T-cell (primary cell): ENCODE measurements around the gene DMBT1. TPM values are rescaled to one million over a fixed set of nuclear protein-coding genes. Genes with fewer than 3 reads are reported as not detected.
A peak's percentile ranks its signal among the peaks of the same experiment; 100 is the strongest.

Source experiments
- ATAC-seq, 4 experiments: fragments of 200-7000 bp in 3 of 4; fragments of 150-1000 bp in 1 of 4; cut with Tn5 transposase; replicated peaks in 1 of 4; 1 replicate in 3 of 4; 2 replicates in 1 of 4; pipeline ENCODE4 v1.10.0; 2021; ENCODE audit warnings: moderate library complexity in 3 of 4, mild to moderate bottlenecking in 2 of 4, moderate number of reproducible peaks in 1 of 4
- CTCF ChIA-PET, 2 donors: fragments of 300-600 bp; sonication (Branson Sonifier 250); formaldehyde crosslinking; loops; one replicate each; lab custom pipeline; 2022; ENCODE audit warnings: antibody characterized with exemption in 2 of 2; lab: Charles Lee
- POLR2A ChIA-PET, 2 donors: fragments of 300-600 bp; sonication (Branson Sonifier 250); formaldehyde crosslinking; loops; one replicate each; lab custom pipeline; 2022; ENCODE audit warnings: antibody characterized with exemption in 2 of 2; lab: Charles Lee
- DNase-seq, 35 experiments: peaks; one replicate each; pipeline versions ENCODE4 v3.0.0 to v3.0.0-alpha.2; 2013 to 2023
- H3K27ac ChIP-seq: one replicate; pipeline ENCODE4 v1.5.1; 2013; ENCODE audit warnings: low read length
- H3K27me3 ChIP-seq, 2 experiments: replicated peaks in 1 of 2; 1 replicate in 1 of 2; 2 replicates in 1 of 2; pipeline versions ENCODE4 v1.6.1 to v1.7.0; 2013; ENCODE audit warnings: low read length in 1 of 2, mixed read lengths in 1 of 2; ENCODE audit not compliant: control insufficient read depth in 2 of 2, insufficient read depth in 2 of 2; ENCODE audit errors: extremely low read depth in 1 of 2
- H3K36me3 ChIP-seq, 2 donors: 1 replicate in 1 of 2; 2 replicates in 1 of 2; pipeline versions ENCODE4 v1.6.1 to v1.7.0; 2013; ENCODE audit warnings: low read length in 1 of 2; ENCODE audit not compliant: control insufficient read depth in 2 of 2, insufficient read depth in 1 of 2; ENCODE audit errors: extremely low read depth in 1 of 2
- H3K4me1 ChIP-seq, 2 experiments: 1 replicate in 1 of 2; 2 replicates in 1 of 2; pipeline versions ENCODE4 v1.6.1 to v1.7.0; 2013; ENCODE audit warnings: low read length in 2 of 2, mixed read lengths in 1 of 2; ENCODE audit not compliant: insufficient read depth in 2 of 2, control insufficient read depth in 1 of 2; ENCODE audit errors: extremely low read depth in 1 of 2
- H3K4me3 ChIP-seq, 2 donors: 1 replicate in 1 of 2; 2 replicates in 1 of 2; pipeline versions ENCODE4 v1.5.1 to v1.7.0; 2013; ENCODE audit warnings: mild to moderate bottlenecking in 2 of 2, low read length in 1 of 2, moderate library complexity in 1 of 2; ENCODE audit not compliant: control insufficient read depth in 1 of 2; ENCODE audit errors: extremely low read depth in 1 of 2
- H3K9me3 ChIP-seq: 2 replicates; pipeline ENCODE4 v1.7.0; 2013
- H3K27ac Mint-ChIP-seq, 2 donors: one replicate each; pipeline ENCODE4 v1.8.0; 2020 to 2021; ENCODE audit warnings: mild to moderate bottlenecking in 2 of 2, mixed read lengths in 2 of 2
- H3K27me3 Mint-ChIP-seq, 2 donors: one replicate each; pipeline ENCODE4 v1.8.0; 2021 to 2022; ENCODE audit warnings: mixed read lengths in 2 of 2
- H3K36me3 Mint-ChIP-seq: one replicate; pipeline ENCODE4 v1.8.0; 2021; ENCODE audit warnings: mixed read lengths
- H3K4me1 Mint-ChIP-seq, 3 donors: one replicate each; pipeline ENCODE4 v1.8.0; 2020 to 2022; ENCODE audit warnings: mixed read lengths in 3 of 3, mild to moderate bottlenecking in 1 of 3
- H3K4me3 Mint-ChIP-seq, 3 donors: one replicate each; pipeline ENCODE4 v1.8.0; 2020 to 2022; ENCODE audit warnings: mild to moderate bottlenecking in 3 of 3, mixed read lengths in 3 of 3, moderate library complexity in 3 of 3
- H3K9me3 Mint-ChIP-seq, 3 donors: one replicate each; pipeline ENCODE4 v1.8.0; 2020 to 2022; ENCODE audit warnings: mixed read lengths in 3 of 3
- WGBS: methylation state at CpG from one replicate; pipeline ENCODE4 v1.1.5; 2013; ENCODE audit warnings: missing lambda C conversion rate; ENCODE audit not compliant: insufficient coverage; 5-methylcytosine and 5-hydroxymethylcytosine counted together
- total RNA-seq, 35 experiments: library from RNA in 6 of 35; stranded (reverse) in 6 of 35; fragments of 120-200 nt in 1 of 35; gene quantifications; one replicate each; pipeline versions ENCODE4 v1.2.1 to v1.2.4 and lab custom pipeline; 2013 to 2026

DMBT1 gene
- total RNA-seq (under 1 TPM in 3 of 5 donors, not detected in 2; 0.10 to 0.18 (median 0.13) TPM), total RNA-seq (lab: John Stamatoyannopoulos, UW) (0 to 0.06 (median 0) reads per million in 29 experiments)
- total RNA-seq (2013), result not detected

- no peaks in the 10 kb centered on the region for H3K36me3 ChIP-seq
- Mint-ChIP-seq H3K4me3 (no peak within 1 kb of the TSS), H3K27me3 (peaks cover 14 to 23% of the 10 kb centered on the region in 2 donors), H3K9me3 (no peaks in the 10 kb centered on the region), H3K27ac (no peak within 1 kb of the TSS), H3K36me3 (no peaks in the 10 kb centered on the region), H3K4me1 (peaks cover 28 to 40% (median 31%) of the 10 kb centered on the region in 3 donors)
- H3K9me3 ChIP-seq, result no peaks in the 10 kb centered on the region
- CTCF ChIA-PET, result no interaction called here
- ATAC-seq (no peak), DNase-seq (no peak)
- POLR2A ChIA-PET, result no interaction called here
- peaks cover 0 to 18% of the 10 kb centered on the region in 2 experiments for H3K27me3 ChIP-seq
- no CpG with 5 or more reads among the region's 4 CpGs for WGBS
- no peak within 1 kb of the TSS for H3K4me3 ChIP-seq
- peaks cover 0 to 25% of the 10 kb centered on the region in 2 experiments for H3K4me1 ChIP-seq
- no peak within 1 kb of the TSS for H3K27ac ChIP-seq
Observed at GRCh38 chr10:122560279-122560804, at the start of gene DMBT1. Gene DMBT1, plus strand, starts transcription at chr10:122560754. Its CDS starts 17 bp downstream, at chr10:122560771.

- H3K9me3 Mint-ChIP-seq, result no peaks in the 10 kb centered on the region
- H3K27me3 Mint-ChIP-seq, result no peaks in the 10 kb centered on the region
- ChIA-PET POLR2A (interaction anchor here in 1 of 2 donors (0.7 kb wide), 1 partner anchor 29 kb away, joined by 9 read pairs; no protein-coding TSS in a partner anchor), CTCF (interaction anchor here in 1 of 2 donors (1.1 kb wide), 1 partner anchor 52 kb away, joined by 4 read pairs; no protein-coding TSS in a partner anchor)
- peaks cover 20 to 43% (median 36%) of the 10 kb centered on the region in 3 donors for H3K4me1 Mint-ChIP-seq
- no peak overlapping the region for H3K4me3 Mint-ChIP-seq
- ATAC-seq, result no peak
- H3K4me1 ChIP-seq, result peaks cover 0 to 36% of the 10 kb centered on the region in 2 experiments
- WGBS, result 29% methylated on average over 4 of the region's 4 CpGs
- no peak overlapping the region for H3K27ac ChIP-seq
- no peaks in the 10 kb centered on the region for H3K9me3 ChIP-seq
- peaks cover 0 to 16% of the 10 kb centered on the region in 2 experiments for H3K27me3 ChIP-seq
- no peak overlapping the region for H3K4me3 ChIP-seq
- no peaks in the 10 kb centered on the region for H3K36me3 Mint-ChIP-seq
- no peaks in the 10 kb centered on the region for H3K36me3 ChIP-seq
- H3K27ac Mint-ChIP-seq, result no peak overlapping the region
- no peak for DNase-seq
Observed at GRCh38 chr10:122513053-122513452, 47.5 kb upstream of the DMBT1 start.

- ATAC-seq (no peak), DNase-seq (no peak)
- ChIA-PET CTCF (interaction anchor here in 1 of 2 donors (0.7 kb wide), 1 partner anchor 51 kb away, joined by 3 read pairs; no protein-coding TSS in a partner anchor), POLR2A (no interaction called here)
- Mint-ChIP-seq H3K27me3 (no peaks in the 10 kb centered on the region), H3K36me3 (no peaks in the 10 kb centered on the region), H3K27ac (no peak overlapping the region), H3K9me3 (no peaks in the 10 kb centered on the region), H3K4me1 (peaks cover 20 to 45% (median 36%) of the 10 kb centered on the region in 3 donors), H3K4me3 (no peak overlapping the region)
- H3K4me1 ChIP-seq, result peaks cover 0 to 36% of the 10 kb centered on the region in 2 experiments
- WGBS, result 96% methylated on average over 20 of the region's 22 CpGs
- H3K36me3 ChIP-seq, result no peaks in the 10 kb centered on the region
- H3K27me3 ChIP-seq, result peaks cover 0 to 13% of the 10 kb centered on the region in 2 experiments
- H3K4me3 ChIP-seq, result no peak overlapping the region
- H3K9me3 ChIP-seq, result no peaks in the 10 kb centered on the region
- no peak overlapping the region for H3K27ac ChIP-seq
Observed at GRCh38 chr10:122514045-122514840, 46.3 kb upstream of the DMBT1 start.

GRCh38 chr10:122515022-122515424, 45.5 kb upstream of the DMBT1 start:
- peak overlapping the region in 1 of 3 donors; percentile 59 for H3K4me3 Mint-ChIP-seq
- ATAC-seq, result peak in 1 of 4 experiments; percentile 2
- ChIA-PET POLR2A (no interaction called here), CTCF (interaction anchor here in 1 of 2 donors (1.4 kb wide), 1 partner anchor 50 kb away, joined by 3 read pairs; no protein-coding TSS in a partner anchor)
- no peak overlapping the region for H3K4me3 ChIP-seq
- no peak overlapping the region for H3K27ac Mint-ChIP-seq
- H3K4me1 ChIP-seq, result peaks cover 0 to 36% of the 10 kb centered on the region in 2 experiments
- no peak overlapping the region for H3K27ac ChIP-seq
- H3K9me3 Mint-ChIP-seq, result no peaks in the 10 kb centered on the region
- H3K27me3 ChIP-seq, result peaks cover 0 to 6% of the 10 kb centered on the region in 2 experiments
- no peaks in the 10 kb centered on the region for H3K27me3 Mint-ChIP-seq
- whole genome bisulfite sequencing, result 89% methylated on average over 5 of the region's 5 CpGs
- H3K36me3 ChIP-seq, result no peaks in the 10 kb centered on the region
- H3K36me3 Mint-ChIP-seq, result no peaks in the 10 kb centered on the region
- peaks cover 20 to 45% (median 36%) of the 10 kb centered on the region in 3 donors for H3K4me1 Mint-ChIP-seq
- DNase-seq, result no peak
- H3K9me3 ChIP-seq, result no peaks in the 10 kb centered on the region

GRCh38 chr10:122515588-122516231, 44.8 kb upstream of the DMBT1 start:
- peaks cover 0 to 3% of the 10 kb centered on the region in 2 experiments for H3K27me3 ChIP-seq
- no peaks in the 10 kb centered on the region for H3K36me3 Mint-ChIP-seq
- no peaks in the 10 kb centered on the region for H3K27me3 Mint-ChIP-seq
- peak overlapping the region in 1 of 3 donors; percentile 59 for H3K4me3 Mint-ChIP-seq
- no peaks in the 10 kb centered on the region for H3K9me3 ChIP-seq
- POLR2A ChIA-PET, result no interaction called here
- DNase-seq (peak; percentile 17 to 75 (median 51)), ATAC-seq (peak; percentile 88 to 98 (median 96))
- no peak overlapping the region for H3K4me3 ChIP-seq
- CTCF ChIA-PET, result interaction anchor here in 1 of 2 donors (1.4 kb wide), 1 partner anchor 50 kb away, joined by 3 read pairs; no protein-coding TSS in a partner anchor
- H3K36me3 ChIP-seq, result no peaks in the 10 kb centered on the region
- 44% methylated on average over 4 of the region's 16 CpGs for WGBS
- peak overlapping the region; percentile 21 for H3K27ac ChIP-seq
- H3K27ac Mint-ChIP-seq, result peak overlapping the region in 1 of 2 donors; percentile 71
- peaks cover 20 to 45% (median 36%) of the 10 kb centered on the region in 3 donors for H3K4me1 Mint-ChIP-seq
- H3K4me1 ChIP-seq, result peaks cover 0 to 36% of the 10 kb centered on the region in 2 experiments
- no peaks in the 10 kb centered on the region for H3K9me3 Mint-ChIP-seq
